H9 (cell line): ENCODE data around the gene SLC4A2. TPM values are rescaled to one million over a fixed set of nuclear protein-coding genes. Genes with fewer than 3 reads are reported as not detected.

Source experiments
- DNase-seq: peaks from one replicate; pipeline ENCODE4 v3.0.0-alpha.2; 2017
- H2AFZ ChIP-seq: one replicate; pipeline ENCODE4 v1.6.1; 2013; ENCODE audit warnings: mild to moderate bottlenecking, low read length, control low read depth, moderate library complexity
- H2AK5ac ChIP-seq: 2 replicates; pipeline ENCODE4 v1.6.1; 2013; ENCODE audit warnings: low read length, control low read depth, mixed read lengths; ENCODE audit not compliant: insufficient read length
- H2BK120ac ChIP-seq: one replicate; pipeline ENCODE4 v1.6.1; 2013; ENCODE audit warnings: low read depth, mild to moderate bottlenecking, low read length, control low read depth, inconsistent platforms; ENCODE audit not compliant: poor library complexity, severe bottlenecking
- H2BK12ac ChIP-seq: 2 replicates; pipeline ENCODE4 v1.6.1; 2013; ENCODE audit warnings: low read length, control low read depth, mixed read lengths, low read depth; ENCODE audit not compliant: insufficient read length
- H2BK15ac ChIP-seq: 2 replicates; pipeline ENCODE4 v1.6.1; 2013; ENCODE audit warnings: low read depth, low read length, control low read depth
- H2BK20ac ChIP-seq: one replicate; pipeline ENCODE4 v1.6.1; 2013; ENCODE audit warnings: low read depth, mild to moderate bottlenecking, low read length, control low read depth, inconsistent platforms; ENCODE audit not compliant: poor library complexity, severe bottlenecking
- H2BK5ac ChIP-seq: 2 replicates; pipeline ENCODE4 v1.6.1; 2013; ENCODE audit warnings: low read length, control low read depth, mixed read lengths; ENCODE audit not compliant: insufficient read length
- H3K14ac ChIP-seq: 2 replicates; pipeline ENCODE4 v1.6.1; 2013; ENCODE audit warnings: low read length, control low read depth; ENCODE audit not compliant: insufficient read depth
- H3K18ac ChIP-seq: 2 replicates; pipeline ENCODE4 v1.6.1; 2013; ENCODE audit warnings: low read depth, mild to moderate bottlenecking, mixed read lengths, low read length, control low read depth; ENCODE audit not compliant: insufficient read length
- H3K23ac ChIP-seq: 2 replicates; pipeline ENCODE4 v1.6.1; 2013; ENCODE audit warnings: low read length, control low read depth, mixed read lengths, low read depth; ENCODE audit not compliant: insufficient read length
- H3K23me2 ChIP-seq: 2 replicates; pipeline ENCODE4 v1.6.1; 2013; ENCODE audit warnings: low read depth, mild to moderate bottlenecking, mixed read lengths, low read length, control low read depth; ENCODE audit not compliant: insufficient read length, poor library complexity, severe bottlenecking
- H3K27ac ChIP-seq: 2 replicates; pipeline ENCODE4 v1.5.1; 2013; ENCODE audit warnings: low read length, control low read depth, mixed read lengths, low read depth; ENCODE audit not compliant: insufficient read length
- H3K27me3 ChIP-seq: 2 replicates; pipeline ENCODE4 v1.6.1; 2013; ENCODE audit warnings: low read length, control low read depth, inconsistent platforms; ENCODE audit not compliant: insufficient read depth
- H3K4ac ChIP-seq: 2 replicates; pipeline ENCODE4 v1.6.1; 2013; ENCODE audit warnings: low read depth, mild to moderate bottlenecking, control low read depth, inconsistent platforms, low read length, moderate library complexity
- H3K4me1 ChIP-seq: 2 replicates; pipeline ENCODE4 v1.6.1; 2013; ENCODE audit warnings: low read length, control low read depth, inconsistent platforms; ENCODE audit not compliant: insufficient read depth
- H3K4me2 ChIP-seq: 2 replicates; pipeline ENCODE4 v1.6.1; 2013; ENCODE audit warnings: low read length, control low read depth, mixed read lengths; ENCODE audit not compliant: insufficient read length, insufficient read depth
- H3K56ac ChIP-seq: 2 replicates; pipeline ENCODE4 v1.6.1; 2013; ENCODE audit warnings: low read depth, mild to moderate bottlenecking, mixed read lengths, low read length, control low read depth; ENCODE audit not compliant: insufficient read length
- H3K79me1 ChIP-seq: 2 replicates; pipeline ENCODE4 v1.6.1; 2013; ENCODE audit warnings: low read depth, mild to moderate bottlenecking, moderate library complexity, low read length, control low read depth, inconsistent platforms; ENCODE audit not compliant: insufficient read depth, poor library complexity, severe bottlenecking
- H3K79me2 ChIP-seq: 2 replicates; pipeline ENCODE4 v1.6.1; 2013; ENCODE audit warnings: low read length, control low read depth, inconsistent platforms; ENCODE audit not compliant: insufficient read depth
- H3K9ac ChIP-seq: 2 replicates; pipeline ENCODE4 v1.6.1; 2013; ENCODE audit warnings: low read length, control low read depth, mixed read lengths; ENCODE audit not compliant: insufficient read length; ENCODE audit errors: extremely low read depth
- H3K9me3 ChIP-seq: one replicate; pipeline ENCODE4 v1.6.1; 2013; ENCODE audit warnings: low read depth, low read length, inconsistent platforms; ENCODE audit not compliant: control insufficient read depth
- H3T11ph ChIP-seq: one replicate; pipeline ENCODE4 v1.6.1; 2013; ENCODE audit warnings: mild to moderate bottlenecking, low read length, control low read depth, inconsistent platforms
- H4K20me1 ChIP-seq: one replicate; pipeline ENCODE4 v1.6.1; 2013; ENCODE audit not compliant: control insufficient read depth, insufficient read length, insufficient read depth
- H4K5ac ChIP-seq: 2 replicates; pipeline ENCODE4 v1.6.1; 2013; ENCODE audit warnings: low read depth, mild to moderate bottlenecking, mixed read lengths, low read length, control low read depth; ENCODE audit not compliant: insufficient read length
- H4K8ac ChIP-seq: replicated peaks from 2 replicates; pipeline ENCODE4 v1.6.1; 2013; ENCODE audit warnings: low read length, control low read depth, mixed read lengths, low read depth; ENCODE audit not compliant: insufficient read length
- H4K91ac ChIP-seq: 2 replicates; pipeline ENCODE4 v1.6.1; 2013; ENCODE audit warnings: low read depth, mild to moderate bottlenecking, moderate library complexity, mixed read lengths, low read length, control low read depth; ENCODE audit not compliant: insufficient read length
- H3K27ac Mint-ChIP-seq, 3 experiments: 2 replicates in 2 of 3; 3 replicates in 1 of 3; pipeline ENCODE4 v1.8.0; 2020 to 2021; ENCODE audit warnings: mixed read lengths in 3 of 3, mild to moderate bottlenecking in 1 of 3, moderate library complexity in 1 of 3
- H3K27me3 Mint-ChIP-seq: 2 replicates; pipeline ENCODE4 v1.8.0; 2021; ENCODE audit warnings: low read depth, mild to moderate bottlenecking, moderate library complexity, mixed read lengths
- H3K36me3 Mint-ChIP-seq, 3 experiments: 2 replicates in 2 of 3; 3 replicates in 1 of 3; pipeline ENCODE4 v1.8.0; 2020 to 2021; ENCODE audit warnings: low read depth in 3 of 3, mixed read lengths in 3 of 3; ENCODE audit not compliant: insufficient read depth in 1 of 3
- H3K4me1 Mint-ChIP-seq, 2 experiments: 2 replicates each; pipeline ENCODE4 v1.8.0; 2020; ENCODE audit warnings: mixed read lengths in 2 of 2
- H3K4me3 Mint-ChIP-seq, 2 experiments: 2 replicates in 1 of 2; 3 replicates in 1 of 2; pipeline ENCODE4 v1.8.0; 2020 to 2021; ENCODE audit warnings: mild to moderate bottlenecking in 2 of 2, mixed read lengths in 2 of 2, moderate library complexity in 1 of 2
- H3K9me3 Mint-ChIP-seq, 2 experiments: 2 replicates in 1 of 2; 3 replicates in 1 of 2; pipeline ENCODE4 v1.8.0; 2020; ENCODE audit warnings: mild to moderate bottlenecking in 2 of 2, mixed read lengths in 2 of 2, moderate library complexity in 1 of 2
- CTCF ChIP-seq: fragments of 200-600 bp; sonication (generic); conservative IDR thresholded peaks from 3 replicates; pipeline ENCODE4 v1.8.0; 2021; ENCODE audit warnings: antibody characterized with exemption, mild to moderate bottlenecking
- WGBS: extraction: QIAGEN DNeasy Blood & Tissue Kit; methylation state at CpG from one replicate; pipeline ENCODE4 v1.1.7; 2013; ENCODE audit warnings: missing lambda C conversion rate, low lambda C conversion rate, mixed read lengths; ENCODE audit not compliant: insufficient read length; ENCODE audit errors: extremely low coverage; 5-methylcytosine and 5-hydroxymethylcytosine counted together
- total RNA-seq: library from RNA; stranded (reverse); gene quantifications from 2 replicates; pipeline ENCODE4 v1.2.1, GENCODE V29; 2021

Gene SLC4A2
- total RNA-seq, 1 experiment from 2014 or later = 136 TPM

GRCh38 chr7:151057989-151058780 lies 1.2 kb upstream of the SLC4A2 start:
- no peak overlapping the region for H2BK5ac ChIP-seq
- peaks cover 8% of the 10 kb centered on the region for H3K4me1 ChIP-seq
- H4K8ac ChIP-seq = no peak overlapping the region
- H2BK12ac ChIP-seq = no peak overlapping the region
- H3K9me3 Mint-ChIP-seq = no peaks in the 10 kb centered on the region; a peak in 1 of 5 replicates
- peaks cover 37 to 48% of the 10 kb centered on the region in 2 experiments for H3K4me1 Mint-ChIP-seq
- peak overlapping the region in 2 of 3 experiments; percentile 82 to 93; a peak in 4 of 7 replicates for H3K27ac Mint-ChIP-seq
- H3K4me3 Mint-ChIP-seq = peak overlapping the region; percentile 78 to 91
- no peak overlapping the region for H3K56ac ChIP-seq
- H3K14ac ChIP-seq = no peak overlapping the region
- no peaks in the 10 kb centered on the region; the same call in 1 of the 2 replicates for H3K27me3 ChIP-seq
- no CpG with 5 or more reads among the region's 46 CpGs for WGBS
- H2BK20ac ChIP-seq = no peak overlapping the region
- peak overlapping the region; percentile 58 for H3K4me2 ChIP-seq
- H4K5ac ChIP-seq = no peak overlapping the region
- peaks cover 41% of the 10 kb centered on the region for H3K23me2 ChIP-seq
- no peak for TF ChIP-seq CTCF
- no peak overlapping the region for H4K91ac ChIP-seq
- peaks cover 0 to 8% (median 0%) of the 10 kb centered on the region in 3 experiments; a peak in 3 of 7 replicates for H3K36me3 Mint-ChIP-seq
- no peak overlapping the region for H3K9ac ChIP-seq
- H2BK120ac ChIP-seq = no peak overlapping the region
- no peaks in the 10 kb centered on the region for H3K79me1 ChIP-seq
- peak; percentile 100 for DNase-seq
- H2AK5ac ChIP-seq = no peak overlapping the region
- H3K23ac ChIP-seq = no peak overlapping the region
- no peaks in the 10 kb centered on the region for H3K79me2 ChIP-seq
- no peaks in the 10 kb centered on the region for H4K20me1 ChIP-seq
- H3K9me3 ChIP-seq = no peaks in the 10 kb centered on the region
- no peak overlapping the region for H2AFZ ChIP-seq
- H3K27me3 Mint-ChIP-seq = peaks cover 22% of the 10 kb centered on the region
- no peak overlapping the region for H2BK15ac ChIP-seq
- no peak overlapping the region for H3K27ac ChIP-seq
- no peak overlapping the region for H3K4ac ChIP-seq
- H3T11ph ChIP-seq = no peak overlapping the region
- peak overlapping the region; percentile 55 for H3K18ac ChIP-seq
